Bronchus fibroblast of lung (primary cell): Measurements from ENCODE around the gene VPREB1. TPM values are rescaled to one million over a fixed set of nuclear protein-coding genes. Genes with fewer than 3 reads are reported as not detected.

Experiments
- total RNA-seq: library from RNA; depleted of rRNA; stranded (reverse); fragments of >200 nt; gene quantifications from 2 replicates; pipeline ENCODE4 v1.2.3, GENCODE V29; 2015

VPREB1 gene, protein sequence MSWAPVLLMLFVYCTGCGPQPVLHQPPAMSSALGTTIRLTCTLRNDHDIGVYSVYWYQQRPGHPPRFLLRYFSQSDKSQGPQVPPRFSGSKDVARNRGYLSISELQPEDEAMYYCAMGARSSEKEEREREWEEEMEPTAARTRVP
- not detected in 2 replicates for total RNA-seq

DNA sequence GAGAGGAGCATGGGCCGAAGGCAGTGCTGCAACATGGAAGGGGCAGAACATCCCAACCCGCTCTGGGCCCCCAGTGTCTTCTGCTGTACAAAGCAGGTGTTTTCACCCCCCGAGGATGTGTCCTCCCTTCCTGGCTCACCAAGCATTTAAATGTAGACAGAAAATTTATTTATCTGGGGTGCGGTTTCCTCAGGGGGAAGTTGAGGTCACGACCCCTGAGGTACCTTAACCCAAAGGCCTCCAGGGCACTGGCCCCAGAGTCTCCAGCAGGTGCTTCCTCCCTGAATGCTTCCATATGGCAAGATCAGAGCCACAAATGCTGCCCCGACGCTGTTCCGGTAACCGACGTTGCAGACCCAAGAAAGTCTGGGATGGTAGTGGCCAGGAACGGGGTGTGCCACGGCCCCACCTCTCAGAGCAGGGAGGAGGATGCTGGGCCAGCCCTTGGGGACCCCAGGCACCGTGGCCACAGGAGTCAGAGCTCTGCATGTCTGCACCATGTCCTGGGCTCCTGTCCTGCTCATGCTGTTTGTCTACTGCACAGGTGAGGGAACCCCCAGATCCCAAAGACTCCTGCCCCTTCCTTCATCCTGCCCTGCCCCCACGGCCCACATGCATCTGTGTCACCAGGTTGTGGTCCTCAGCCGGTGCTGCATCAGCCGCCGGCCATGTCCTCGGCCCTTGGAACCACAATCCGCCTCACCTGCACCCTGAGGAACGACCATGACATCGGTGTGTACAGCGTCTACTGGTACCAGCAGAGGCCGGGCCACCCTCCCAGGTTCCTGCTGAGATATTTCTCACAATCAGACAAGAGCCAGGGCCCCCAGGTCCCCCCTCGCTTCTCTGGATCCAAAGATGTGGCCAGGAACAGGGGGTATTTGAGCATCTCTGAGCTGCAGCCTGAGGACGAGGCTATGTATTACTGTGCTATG lies at the start of gene VPREB1:
Gene VPREB1 (plus strand): TSS at position 471 of the 935 bp plus-strand sequence. CDS start 28 bp downstream, at position 499.

